HG03439 (cell line): ENCODE data around the gene TRPM3.
A peak's percentile ranks its signal among the peaks of the same experiment; 100 is the strongest.

Source experiments
- ATAC-seq: cut with Tn5 transposase; IDR thresholded peaks from one replicate; pipeline ENCODE4 v1.9.1; 2021; ENCODE audit warnings: mild to moderate bottlenecking, moderate library complexity; ENCODE audit not compliant: unreplicated experiment

Gene TRPM3

DNA sequence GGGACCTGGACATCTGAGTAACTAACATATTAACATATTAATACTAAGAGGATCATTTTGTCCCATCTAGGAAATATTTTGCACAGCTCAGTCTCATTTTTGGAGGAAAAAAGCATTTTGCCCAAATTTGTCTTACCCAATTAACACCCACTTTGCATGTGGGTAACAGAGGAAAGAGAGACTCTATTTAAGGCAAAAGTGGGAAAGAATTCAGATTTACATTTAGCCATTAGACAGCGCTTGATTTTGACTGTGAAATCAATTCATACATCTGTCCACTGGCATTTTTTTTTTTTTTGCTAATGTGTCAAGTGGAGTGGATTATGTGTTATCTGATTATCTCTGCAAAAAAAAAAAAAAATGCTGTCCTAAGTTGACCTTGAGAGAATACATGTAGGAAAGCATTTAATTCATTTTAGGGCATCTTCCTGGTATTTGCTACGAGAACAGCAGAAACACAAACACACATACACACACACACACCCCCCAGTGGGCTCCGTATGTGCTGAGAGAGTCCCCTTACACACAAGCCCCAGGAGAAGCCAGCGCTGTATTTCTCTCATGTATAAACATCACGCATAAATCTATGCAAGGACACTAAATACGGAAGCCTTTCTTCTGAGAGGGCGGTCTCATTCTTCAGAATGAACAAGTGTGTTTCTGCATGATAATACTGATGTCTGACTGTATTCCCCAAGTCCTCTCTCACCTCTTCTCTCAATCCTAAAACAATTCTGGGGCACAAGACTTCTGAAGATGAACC lies 505.0 kb downstream of the TRPM3 start:
- no peak for ATAC-seq

- ATAC-seq: no peak
Measured at GRCh38 chr9:70615464-70616138, 505.8 kb downstream of the TRPM3 start.

GRCh38 chr9:70614786-70615463 lies 506.5 kb downstream of the TRPM3 start:
- no peak for ATAC-seq

- no peak for ATAC-seq
Measured at GRCh38 chr9:70613024-70613768, 508.2 kb downstream of the TRPM3 start.

DNA sequence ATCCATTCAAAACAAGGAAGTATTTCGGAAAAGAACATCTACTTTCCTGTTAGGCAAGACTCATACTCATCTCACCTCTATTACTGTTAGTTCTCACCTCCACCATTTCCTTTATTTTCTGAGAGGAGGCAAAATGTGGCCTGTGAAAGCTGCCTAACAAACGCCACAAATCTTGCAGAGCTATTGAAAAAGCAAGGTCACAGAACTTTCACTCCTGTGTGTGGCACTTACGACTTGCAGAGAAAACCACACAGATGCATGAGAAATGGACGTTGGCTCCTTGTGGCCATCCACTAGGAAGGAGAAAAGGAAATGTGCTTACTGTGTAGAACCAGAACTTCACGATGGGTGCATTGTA lies 511.2 kb downstream of the TRPM3 start:
- ATAC-seq: no peak

- no peak for ATAC-seq
Measured at GRCh38 chr9:70609542-70610286, 511.7 kb downstream of the TRPM3 start.

DNA sequence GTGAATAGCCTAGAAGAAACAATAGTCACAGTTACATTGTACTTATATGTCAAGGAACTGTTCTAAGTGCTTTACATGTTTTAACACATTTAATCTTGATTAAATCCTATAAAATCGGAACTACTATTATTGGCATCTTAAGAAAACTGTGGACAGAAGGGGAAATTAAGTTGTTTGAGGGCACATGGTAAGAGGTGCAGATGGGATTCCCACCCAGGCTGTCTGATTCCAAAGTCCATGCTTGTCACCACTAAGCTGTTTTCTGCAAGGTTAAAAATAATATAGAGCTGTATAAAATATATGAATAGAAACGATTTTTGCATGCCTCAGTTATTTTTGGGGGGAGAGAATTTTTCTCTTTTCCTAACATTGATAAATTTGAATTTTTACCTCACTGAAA lies 512.4 kb downstream of the TRPM3 start:
- ATAC-seq: no peak

DNA sequence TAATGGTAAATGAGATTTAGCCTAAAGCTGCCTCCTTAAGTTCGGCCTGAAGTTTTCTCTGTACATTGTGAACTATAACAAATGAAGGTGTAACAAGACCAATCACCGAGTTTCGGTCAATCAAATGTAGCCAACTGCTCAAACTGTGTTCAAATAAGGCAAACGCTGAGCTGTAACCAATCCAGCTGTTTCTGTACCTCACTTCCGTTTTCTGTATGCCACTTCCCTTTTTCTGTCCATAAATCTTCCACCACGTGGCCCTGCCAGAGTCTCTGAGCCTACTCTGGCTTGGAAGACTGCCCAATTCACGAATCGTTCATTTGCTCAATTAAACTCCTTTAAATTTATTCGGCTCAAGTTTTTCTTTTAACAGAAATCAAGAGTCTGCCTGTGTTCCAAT lies 513.5 kb downstream of the TRPM3 start:
- ATAC-seq: no peak

- no peak for ATAC-seq
Measured at GRCh38 chr9:70607329-70607728, 514.1 kb downstream of the TRPM3 start.

DNA sequence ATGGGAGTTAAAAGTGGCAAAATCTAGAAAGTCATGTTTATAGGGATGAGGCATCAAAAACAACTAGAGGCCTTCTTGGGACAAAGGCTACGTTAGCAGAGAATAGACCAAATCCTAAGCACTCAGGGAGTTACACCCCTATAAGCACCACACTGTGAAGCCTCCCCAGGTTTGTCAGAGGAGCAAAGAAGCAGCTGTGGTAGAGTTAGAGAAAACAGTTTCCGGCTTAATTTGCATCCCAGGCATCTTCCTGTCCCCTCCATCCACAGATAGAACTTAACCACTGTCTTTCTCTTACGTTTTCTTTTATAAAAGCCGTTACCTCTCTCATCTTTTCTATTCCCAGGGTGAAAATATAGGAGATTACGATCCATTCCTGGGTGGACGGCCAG lies 518.4 kb downstream of the TRPM3 start:
- ATAC-seq: no peak

DNA sequence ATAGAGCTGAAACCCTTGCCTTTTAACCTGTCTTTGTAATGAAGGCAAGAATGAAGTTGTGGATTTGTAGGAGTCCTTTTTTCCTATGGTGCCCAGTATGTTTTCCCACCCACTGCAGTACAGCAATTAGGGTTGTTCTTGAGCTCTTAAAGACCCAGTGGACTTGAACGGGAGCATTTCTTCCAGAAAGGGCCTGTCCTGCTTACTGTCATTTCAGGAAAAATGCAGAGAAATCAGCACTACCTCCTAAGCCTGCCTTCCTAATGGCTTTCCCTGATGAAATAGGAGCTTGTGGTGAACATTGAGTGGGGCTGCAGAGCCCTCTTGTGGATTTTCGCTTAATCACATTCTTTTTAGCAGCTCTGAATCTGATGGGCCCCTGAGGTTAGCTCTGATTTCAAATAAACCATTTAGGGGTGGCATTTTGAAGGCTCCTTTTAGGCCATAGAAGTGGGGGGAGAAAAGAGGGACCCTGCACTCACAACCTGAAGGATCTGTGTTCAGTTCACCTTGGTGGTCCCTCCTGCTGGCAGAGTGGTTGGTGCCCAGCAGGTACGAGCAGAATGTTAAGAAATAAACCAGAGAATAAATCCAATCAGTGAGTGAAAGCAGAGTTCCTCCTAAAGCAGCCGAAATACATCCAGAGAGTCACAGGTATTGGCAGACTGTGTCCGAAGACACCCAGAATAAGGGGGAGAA lies 519.0 kb downstream of the TRPM3 start:
- peak; percentile 72 for ATAC-seq

DNA sequence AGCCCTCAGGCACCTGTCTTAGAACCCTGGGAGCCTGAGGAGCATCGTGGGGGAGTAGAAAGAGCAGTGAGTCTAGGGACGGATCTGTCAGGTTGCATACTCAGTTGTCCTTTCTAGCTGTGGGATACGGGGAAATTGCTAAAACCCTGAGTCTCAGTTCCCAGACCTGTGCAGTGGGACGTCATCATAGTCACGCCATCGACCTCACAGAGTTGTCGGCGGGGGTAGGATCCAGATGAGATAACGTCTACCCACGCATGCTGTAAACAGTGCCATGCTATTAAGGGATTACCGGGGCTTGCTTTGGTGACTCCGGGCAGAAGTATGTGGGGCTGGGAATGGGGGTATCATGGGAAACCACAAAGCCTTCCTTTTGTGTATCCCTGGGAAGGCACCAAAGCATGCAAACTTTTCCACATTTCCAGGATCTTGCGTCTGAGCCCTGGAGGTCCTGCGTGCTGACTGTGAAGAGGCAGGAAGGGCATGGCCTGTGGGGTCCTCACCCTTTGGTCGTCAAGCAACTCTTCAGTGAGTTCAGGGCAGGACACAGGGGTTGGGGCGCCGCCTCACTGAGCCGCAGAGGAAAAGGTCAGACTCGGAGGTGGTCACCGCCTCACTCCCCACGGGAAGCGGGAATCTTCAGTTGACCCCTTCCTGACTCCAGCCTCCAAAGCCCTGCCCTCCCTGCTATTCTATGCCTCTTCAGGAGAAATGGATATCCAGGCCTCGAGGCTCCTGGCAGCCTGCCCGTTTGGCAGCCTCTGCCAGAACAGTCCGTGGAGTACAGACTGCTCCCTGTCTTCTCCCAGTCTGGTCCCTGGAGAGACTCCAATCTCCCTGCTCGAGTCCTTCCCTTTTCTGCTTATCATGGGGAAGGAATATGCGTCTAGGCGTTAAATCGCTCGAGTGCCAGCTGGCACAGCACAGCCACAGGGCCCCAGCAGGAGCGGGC lies 520.1 kb downstream of the TRPM3 start:
- ATAC-seq: no peak

GRCh38 chr9:70600506-70600905 lies 520.9 kb downstream of the TRPM3 start:
- no peak for ATAC-seq

DNA sequence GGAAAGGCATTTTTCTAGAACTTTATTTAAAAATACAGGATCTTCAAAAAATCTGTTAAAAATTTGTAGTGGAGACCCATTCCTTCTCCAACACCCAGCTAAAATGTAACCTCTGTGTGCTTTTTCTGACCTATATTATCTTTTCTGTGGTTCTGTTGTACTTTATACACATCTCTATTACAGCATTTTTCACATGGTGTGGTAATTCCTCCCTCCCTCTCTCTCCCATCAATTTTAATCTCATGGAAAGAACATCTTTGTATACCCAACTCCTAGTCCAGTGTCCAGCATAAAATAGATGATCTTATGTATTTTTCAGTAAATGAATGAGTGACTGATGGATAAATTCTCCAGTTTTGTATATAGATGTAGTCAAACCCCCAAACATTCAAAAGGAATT lies 523.5 kb downstream of the TRPM3 start:
- no peak for ATAC-seq

- no peak for ATAC-seq
Measured at GRCh38 chr9:70595211-70595610, 526.2 kb downstream of the TRPM3 start.

- no peak for ATAC-seq
Measured at GRCh38 chr9:70594386-70594944, 527.0 kb downstream of the TRPM3 start.

DNA sequence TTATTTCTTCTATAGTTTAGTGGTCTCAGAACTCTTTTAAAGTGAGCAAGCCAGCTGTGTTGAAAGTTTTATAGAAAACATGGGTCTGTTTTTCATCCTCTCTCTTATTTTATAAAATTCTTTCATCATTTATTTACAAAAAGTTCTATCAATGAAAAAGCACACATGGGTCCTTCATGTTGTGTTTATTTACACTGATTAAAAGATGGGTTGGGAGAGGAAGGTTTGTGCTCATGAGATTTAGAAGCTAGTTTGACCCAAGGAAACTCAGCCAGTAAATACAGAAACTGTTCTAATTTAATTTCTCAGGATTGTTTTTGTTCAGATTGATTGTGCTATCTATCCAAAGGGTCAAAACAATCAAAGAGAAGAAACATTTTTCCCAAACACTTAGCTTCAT lies 528.2 kb downstream of the TRPM3 start:
- no peak for ATAC-seq

- ATAC-seq: no peak
Measured at GRCh38 chr9:70590315-70590677, 531.1 kb downstream of the TRPM3 start.
